Liver (tissue), 9 donors: ENCODE data around the gene SFXN5. TPM values are rescaled to one million over a fixed set of nuclear protein-coding genes. Genes with fewer than 3 reads are reported as not detected.

Source experiments
- DNase-seq: peaks from one replicate; pipeline ENCODE4 v3.0.0-alpha.2; 2017; ENCODE audit warnings: low spot score
- H3K27ac ChIP-seq, 2 donors: one replicate each; pipeline ENCODE4 v1.7.0; 2013; ENCODE audit warnings: inconsistent platforms in 2 of 2, low read length in 2 of 2, control low read depth in 1 of 2, low read depth in 1 of 2, mild to moderate bottlenecking in 1 of 2
- H3K27me3 ChIP-seq, 4 donors: one replicate each; pipeline versions ENCODE4 v1.6.1 to v1.7.0; 2013; ENCODE audit warnings: low read length in 3 of 4, inconsistent platforms in 1 of 4, mild to moderate bottlenecking in 1 of 4, moderate library complexity in 1 of 4; ENCODE audit not compliant: control insufficient read depth in 4 of 4, insufficient read depth in 4 of 4
- H3K36me3 ChIP-seq, 4 donors: one replicate each; pipeline versions ENCODE4 v1.6.1 to v1.7.0; 2013; ENCODE audit warnings: low read length in 3 of 4, mild to moderate bottlenecking in 3 of 4, low read depth in 1 of 4, moderate library complexity in 1 of 4; ENCODE audit not compliant: control insufficient read depth in 4 of 4, insufficient read depth in 3 of 4
- H3K4me1 ChIP-seq, 4 donors: one replicate each; pipeline versions ENCODE4 v1.6.1 to v1.7.0; 2013; ENCODE audit warnings: low read length in 3 of 4, mild to moderate bottlenecking in 3 of 4, moderate library complexity in 1 of 4; ENCODE audit not compliant: control insufficient read depth in 4 of 4, insufficient read depth in 4 of 4
- H3K4me3 ChIP-seq, 3 donors: one replicate each; pipeline versions ENCODE4 v1.6.1 to v1.7.0; 2013; ENCODE audit warnings: low read length in 3 of 3, control low read depth in 1 of 3, low read depth in 1 of 3, mild to moderate bottlenecking in 1 of 3
- H3K9ac ChIP-seq, 2 donors: one replicate each; pipeline ENCODE4 v1.7.0; 2013; ENCODE audit warnings: low read length in 2 of 2, mild to moderate bottlenecking in 2 of 2, moderate library complexity in 2 of 2, control low read depth in 1 of 2, low read depth in 1 of 2
- H3K9me3 ChIP-seq, 4 donors: one replicate each; pipeline versions ENCODE4 v1.6.1 to v1.7.0; 2013; ENCODE audit warnings: low read length in 3 of 4; ENCODE audit not compliant: control insufficient read depth in 4 of 4
- EGR1 ChIP-seq, 2 donors: IDR thresholded peaks; 2 replicates each; pipeline ENCODE4 v1.6.1; 2016 to 2018; ENCODE audit warnings: antibody characterized with exemption in 2 of 2, low read depth in 2 of 2
- FOXA1 ChIP-seq: IDR thresholded peaks from 2 replicates; pipeline ENCODE4 v1.6.1; 2016; ENCODE audit warnings: antibody characterized with exemption
- GABPA ChIP-seq, 2 donors: IDR thresholded peaks in 1 of 2; conservative IDR thresholded peaks in 1 of 2; 2 replicates each; pipeline ENCODE4 v1.6.1; 2016; ENCODE audit warnings: antibody characterized with exemption in 2 of 2, mild to moderate bottlenecking in 1 of 2, moderate library complexity in 1 of 2
- HNF4A ChIP-seq, 2 donors: conservative IDR thresholded peaks; 2 replicates each; pipeline ENCODE4 v1.6.1; 2016; ENCODE audit warnings: antibody characterized with exemption in 2 of 2, mild to moderate bottlenecking in 2 of 2
- HNF4G ChIP-seq: IDR thresholded peaks from 2 replicates; pipeline ENCODE4 v1.6.1; 2016; ENCODE audit warnings: antibody characterized with exemption
- JUND ChIP-seq, 2 donors: IDR thresholded peaks; 2 replicates each; pipeline ENCODE4 v1.6.1; 2016; ENCODE audit warnings: antibody characterized with exemption in 2 of 2
- RAD21 ChIP-seq, 2 donors: IDR thresholded peaks; 2 replicates each; pipeline ENCODE4 v1.6.1; 2016; ENCODE audit warnings: antibody characterized with exemption in 2 of 2, mild to moderate bottlenecking in 2 of 2
- SP1 ChIP-seq: IDR thresholded peaks from 2 replicates; pipeline ENCODE4 v1.6.1; 2018; ENCODE audit warnings: antibody characterized with exemption, mild to moderate bottlenecking
- TAF1 ChIP-seq: conservative IDR thresholded peaks from 2 replicates; pipeline ENCODE4 v1.6.1; 2016; ENCODE audit warnings: antibody characterized with exemption, mild to moderate bottlenecking
- YY1 ChIP-seq: IDR thresholded peaks from 2 replicates; pipeline ENCODE4 v1.6.1; 2016; ENCODE audit warnings: antibody characterized with exemption, mild to moderate bottlenecking
- WGBS: extraction: QIAGEN DNeasy Blood & Tissue Kit; methylation state at CpG from one replicate; pipeline ENCODE4 v1.1.7; 2013; 5-methylcytosine and 5-hydroxymethylcytosine counted together
- polyA plus RNA-seq, 2 donors: library from polyadenylated mRNA; stranded (reverse) in 1 of 2; unstranded in 1 of 2; fragments of 200-250 nt in 1 of 2; fragments of >200 nt in 1 of 2; fragmentation: Nextera tagmentation in 1 of 2; extraction: Ambion mirVana in 1 of 2; gene quantifications; one replicate each; pipeline versions ENCODE4 v1.2.1 to v1.2.3, GENCODE V29; 2013 to 2015
- total RNA-seq, 2 donors: library from RNA; depleted of rRNA; stranded (reverse); fragments of >200 nt; gene quantifications; one replicate each; pipeline ENCODE4 v1.2.3, GENCODE V29; 2014
- TF ChIP-seq, protein P1 (sequence below): fragments of 150-350 bp; IDR thresholded peaks from 2 replicates; pipeline ENCODE4 v1.5.1; 2017; ENCODE audit warnings: improper control_type of control experiment, low read depth, low read length; ENCODE audit not compliant: missing input control
- TF ChIP-seq, protein P2 (sequence below): IDR thresholded peaks from 2 replicates; pipeline ENCODE4 v1.6.1; 2016; ENCODE audit warnings: antibody characterized with exemption
- TF ChIP-seq, protein P3 (sequence below): IDR thresholded peaks from 2 replicates; pipeline ENCODE4 v1.6.1; 2016; ENCODE audit warnings: antibody characterized with exemption, mild to moderate bottlenecking
- donor health status: healthy.
- donor health status: healthy.
- donor health status: healthy.
- donor health status: healthy.
- donor health status: healthy.

The SFXN5 gene
- total and polyA plus RNA-seq, 4 donors = 23.3 to 58.2 (median 29.5) TPM

DNA sequence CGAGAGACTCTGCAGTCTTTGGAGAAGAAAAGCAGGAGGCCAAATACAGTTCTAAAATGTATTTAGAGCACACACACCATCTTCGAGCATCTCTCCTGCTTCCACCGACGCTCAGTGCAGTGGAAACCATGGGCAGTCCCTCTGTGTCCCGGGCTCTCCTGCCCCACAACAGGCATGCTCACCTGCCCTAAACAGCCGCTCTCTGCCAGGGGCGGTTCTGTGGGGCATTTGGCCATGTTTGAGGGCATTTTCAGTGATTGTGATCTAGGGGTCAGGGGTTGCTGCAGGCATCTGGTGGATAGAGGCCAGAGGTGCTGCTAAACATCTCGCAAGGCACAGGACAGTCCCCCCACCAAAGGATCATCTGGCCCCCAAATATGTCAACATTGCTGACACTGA, 98.4 kb downstream of the SFXN5 start:
- Histone ChIP-seq H3K9ac (no peak overlapping the region), H3K4me3 (no peak overlapping the region), H3K36me3 (peaks cover 1 to 29% (median 15%) of the 10 kb centered on the region in 4 donors), H3K27ac (no peak overlapping the region), H3K27me3 (no peaks in the 10 kb centered on the region), H3K4me1 (no peaks in the 10 kb centered on the region), H3K9me3 (no peaks in the 10 kb centered on the region)
- 92% methylated on average over 8 of the region's 8 CpGs for WGBS
- TF ChIP-seq YY1 = no peak
- DNase-seq = no peak

DNA sequence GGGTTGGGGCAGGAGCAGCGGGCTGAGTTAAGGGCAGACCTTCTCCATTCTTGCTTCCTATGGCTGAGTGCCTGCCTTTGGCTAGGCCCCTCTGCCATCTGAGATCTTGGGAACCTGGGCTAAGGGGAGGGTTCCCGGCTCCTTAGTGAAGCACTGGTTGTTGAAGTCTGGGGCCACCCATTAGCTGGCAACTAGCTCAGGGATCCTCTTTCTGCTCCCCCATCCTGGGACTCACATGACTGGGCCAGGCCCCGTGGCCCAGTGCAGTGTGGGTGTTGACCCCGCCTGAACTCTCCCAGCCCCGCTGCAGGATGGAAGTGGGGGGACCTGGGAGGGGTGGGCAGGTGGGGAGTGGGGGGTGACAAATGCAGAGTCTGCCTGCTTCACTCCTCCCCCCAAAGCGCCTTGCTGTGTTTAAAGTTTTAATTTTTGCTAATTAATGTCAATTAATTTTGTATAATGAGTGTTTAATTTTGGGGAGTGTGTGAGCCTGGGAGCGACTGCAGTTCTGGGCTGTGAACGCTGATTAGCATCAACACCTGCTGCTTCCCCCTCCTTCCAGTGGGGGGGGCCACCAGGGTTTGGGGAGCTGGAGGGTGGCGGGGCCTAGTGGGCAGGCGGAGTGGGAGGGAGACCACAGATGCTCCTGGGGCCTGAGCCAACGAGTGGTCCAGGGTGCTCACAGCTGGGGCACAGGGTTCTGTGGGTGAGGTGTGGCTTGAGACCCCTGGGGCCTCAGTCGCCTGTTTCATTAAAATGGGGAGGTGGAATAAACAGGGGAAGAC, 99.0 kb downstream of the SFXN5 start:
- H3K27me3 ChIP-seq = no peaks in the 10 kb centered on the region
- H3K4me1 ChIP-seq = no peaks in the 10 kb centered on the region
- H3K9me3 ChIP-seq = no peaks in the 10 kb centered on the region
- WGBS = 93% methylated on average over 12 of the region's 12 CpGs
- no peak overlapping the region for H3K4me3 ChIP-seq
- no peak overlapping the region for H3K27ac ChIP-seq
- no peak for DNase-seq
- TF ChIP-seq YY1 = no peak
- no peak for TF ChIP-seq GABPA (IDR thresholded peaks at IDR 0.05 in 1 of 2, conservative IDR thresholded peaks at IDR 0.05 in 1 of 2)
- TF ChIP-seq JUND (IDR thresholded peaks at IDR 0.05) = no peak
- TF ChIP-seq RAD21 (IDR thresholded peaks at IDR 0.05) = no peak
- TF ChIP-seq, protein P1, sequence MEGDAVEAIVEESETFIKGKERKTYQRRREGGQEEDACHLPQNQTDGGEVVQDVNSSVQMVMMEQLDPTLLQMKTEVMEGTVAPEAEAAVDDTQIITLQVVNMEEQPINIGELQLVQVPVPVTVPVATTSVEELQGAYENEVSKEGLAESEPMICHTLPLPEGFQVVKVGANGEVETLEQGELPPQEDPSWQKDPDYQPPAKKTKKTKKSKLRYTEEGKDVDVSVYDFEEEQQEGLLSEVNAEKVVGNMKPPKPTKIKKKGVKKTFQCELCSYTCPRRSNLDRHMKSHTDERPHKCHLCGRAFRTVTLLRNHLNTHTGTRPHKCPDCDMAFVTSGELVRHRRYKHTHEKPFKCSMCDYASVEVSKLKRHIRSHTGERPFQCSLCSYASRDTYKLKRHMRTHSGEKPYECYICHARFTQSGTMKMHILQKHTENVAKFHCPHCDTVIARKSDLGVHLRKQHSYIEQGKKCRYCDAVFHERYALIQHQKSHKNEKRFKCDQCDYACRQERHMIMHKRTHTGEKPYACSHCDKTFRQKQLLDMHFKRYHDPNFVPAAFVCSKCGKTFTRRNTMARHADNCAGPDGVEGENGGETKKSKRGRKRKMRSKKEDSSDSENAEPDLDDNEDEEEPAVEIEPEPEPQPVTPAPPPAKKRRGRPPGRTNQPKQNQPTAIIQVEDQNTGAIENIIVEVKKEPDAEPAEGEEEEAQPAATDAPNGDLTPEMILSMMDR = no peak
- TF ChIP-seq, protein P2, sequence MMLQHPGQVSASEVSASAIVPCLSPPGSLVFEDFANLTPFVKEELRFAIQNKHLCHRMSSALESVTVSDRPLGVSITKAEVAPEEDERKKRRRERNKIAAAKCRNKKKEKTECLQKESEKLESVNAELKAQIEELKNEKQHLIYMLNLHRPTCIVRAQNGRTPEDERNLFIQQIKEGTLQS = no peak
- TF ChIP-seq TAF1 = no peak
- no peak for TF ChIP-seq SP1
- no peak for TF ChIP-seq EGR1 (IDR thresholded peaks at IDR 0.05; ENCODE audit: low read depth in 2 of 2)
- TF ChIP-seq, protein P3, sequence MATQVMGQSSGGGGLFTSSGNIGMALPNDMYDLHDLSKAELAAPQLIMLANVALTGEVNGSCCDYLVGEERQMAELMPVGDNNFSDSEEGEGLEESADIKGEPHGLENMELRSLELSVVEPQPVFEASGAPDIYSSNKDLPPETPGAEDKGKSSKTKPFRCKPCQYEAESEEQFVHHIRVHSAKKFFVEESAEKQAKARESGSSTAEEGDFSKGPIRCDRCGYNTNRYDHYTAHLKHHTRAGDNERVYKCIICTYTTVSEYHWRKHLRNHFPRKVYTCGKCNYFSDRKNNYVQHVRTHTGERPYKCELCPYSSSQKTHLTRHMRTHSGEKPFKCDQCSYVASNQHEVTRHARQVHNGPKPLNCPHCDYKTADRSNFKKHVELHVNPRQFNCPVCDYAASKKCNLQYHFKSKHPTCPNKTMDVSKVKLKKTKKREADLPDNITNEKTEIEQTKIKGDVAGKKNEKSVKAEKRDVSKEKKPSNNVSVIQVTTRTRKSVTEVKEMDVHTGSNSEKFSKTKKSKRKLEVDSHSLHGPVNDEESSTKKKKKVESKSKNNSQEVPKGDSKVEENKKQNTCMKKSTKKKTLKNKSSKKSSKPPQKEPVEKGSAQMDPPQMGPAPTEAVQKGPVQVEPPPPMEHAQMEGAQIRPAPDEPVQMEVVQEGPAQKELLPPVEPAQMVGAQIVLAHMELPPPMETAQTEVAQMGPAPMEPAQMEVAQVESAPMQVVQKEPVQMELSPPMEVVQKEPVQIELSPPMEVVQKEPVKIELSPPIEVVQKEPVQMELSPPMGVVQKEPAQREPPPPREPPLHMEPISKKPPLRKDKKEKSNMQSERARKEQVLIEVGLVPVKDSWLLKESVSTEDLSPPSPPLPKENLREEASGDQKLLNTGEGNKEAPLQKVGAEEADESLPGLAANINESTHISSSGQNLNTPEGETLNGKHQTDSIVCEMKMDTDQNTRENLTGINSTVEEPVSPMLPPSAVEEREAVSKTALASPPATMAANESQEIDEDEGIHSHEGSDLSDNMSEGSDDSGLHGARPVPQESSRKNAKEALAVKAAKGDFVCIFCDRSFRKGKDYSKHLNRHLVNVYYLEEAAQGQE = no peak
- H3K36me3 ChIP-seq = peaks cover 1 to 29% (median 17%) of the 10 kb centered on the region in 4 donors
- no peak overlapping the region for H3K9ac ChIP-seq

DNA sequence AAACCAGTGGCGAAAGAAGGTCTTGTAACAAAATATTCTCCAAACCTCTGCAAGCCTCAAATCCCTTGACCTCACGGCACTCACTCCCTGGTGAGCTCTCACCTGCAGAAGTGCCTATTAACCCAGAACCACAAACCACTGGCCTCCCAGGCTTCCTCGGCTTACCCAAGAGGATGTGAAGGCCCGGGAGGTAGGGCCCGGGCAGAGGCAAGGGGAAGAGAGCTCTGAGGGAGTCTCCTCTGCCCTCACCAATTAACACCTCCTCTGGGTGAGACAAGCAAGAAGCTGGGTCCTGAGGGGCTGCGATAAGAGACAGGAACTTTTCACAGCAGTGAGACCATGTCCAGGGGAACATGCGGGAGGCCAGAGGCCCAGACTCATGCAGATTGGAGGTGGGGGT, 100.5 kb downstream of the SFXN5 start:
- TF ChIP-seq GABPA (IDR thresholded peaks at IDR 0.05 in 1 of 2, conservative IDR thresholded peaks at IDR 0.05 in 1 of 2) (no peak), YY1 (no peak), HNF4G (no peak), EGR1 (IDR thresholded peaks at IDR 0.05; ENCODE audit: low read depth in 2 of 2) (no peak), HNF4A (conservative IDR thresholded peaks at IDR 0.05) (no peak), FOXA1 (no peak)
- TF ChIP-seq, protein P1 = no peak
- Histone ChIP-seq H3K27ac (no peak overlapping the region), H3K9me3 (no peaks in the 10 kb centered on the region), H3K4me3 (no peak overlapping the region), H3K36me3 (peaks cover 3 to 43% (median 24%) of the 10 kb centered on the region in 4 donors), H3K4me1 (no peaks in the 10 kb centered on the region), H3K27me3 (no peaks in the 10 kb centered on the region), H3K9ac (no peak overlapping the region)
- WGBS = 90% methylated on average over 7 of the region's 7 CpGs
- no peak for DNase-seq
